ENCODE measurements around the gene CLINT1.

DNA sequence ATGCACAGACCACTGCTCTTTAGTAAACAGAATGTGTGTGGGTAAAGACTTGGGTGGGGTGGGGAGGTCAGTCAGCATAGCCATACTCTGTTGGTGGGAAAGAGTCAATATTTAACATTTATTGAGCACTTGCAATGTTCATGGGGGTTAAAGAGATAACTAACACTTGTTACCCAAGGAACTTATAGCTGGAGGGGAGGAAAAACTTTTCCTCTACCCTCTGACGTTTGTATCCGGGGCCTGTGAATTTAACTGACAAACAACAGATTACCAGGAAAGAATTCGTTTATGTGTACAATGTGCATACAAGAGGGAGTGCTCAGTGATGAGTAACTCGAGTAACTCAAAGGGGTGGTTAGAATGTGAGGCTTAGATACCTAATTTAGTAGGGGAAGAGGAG, 6.8 kb upstream of the CLINT1 start:
- TF ChIP-seq EZH2 (IDR thresholded peaks at IDR 0.05) (no peak), POLR2AphosphoS5 (IDR thresholded peaks at IDR 0.05; ENCODE audit: borderline replicate concordance, low read depth, low read length) (no peak), FOXP2 (optimal IDR thresholded peaks at IDR 0.05; ENCODE audit: control extremely low read depth, extremely low read length, insufficient read depth) (no peak)
